GM18858 (cell line): ENCODE results near the gene CFAP58.

Experiments
- ATAC-seq: cut with Tn5 transposase; IDR thresholded peaks from one replicate; pipeline ENCODE4 v1.9.1; 2021; ENCODE audit not compliant: unreplicated experiment

CFAP58 gene

GRCh38 chr10:104479906-104480593 is 126.4 kb downstream of the CFAP58 start:
- no peak for ATAC-seq

GRCh38 chr10:104480797-104481196 is 127.2 kb downstream of the CFAP58 start:
- ATAC-seq, result no peak

- ATAC-seq, result no peak
These were observed 129.9 kb downstream of the CFAP58 start for GRCh38 chr10:104483582-104483981.

GRCh38 chr10:104485632-104486031 is 132.0 kb downstream of the CFAP58 start:
- ATAC-seq, result no peak

- ATAC-seq, result no peak
These were observed 133.2 kb downstream of the CFAP58 start for GRCh38 chr10:104486803-104487202.

- no peak for ATAC-seq
These were observed 134.3 kb downstream of the CFAP58 start for GRCh38 chr10:104487794-104488438.

- ATAC-seq, result no peak
These were observed 134.8 kb downstream of the CFAP58 start for GRCh38 chr10:104488439-104488832.

GRCh38 chr10:104492329-104492940 is 138.8 kb downstream of the CFAP58 start:
- no peak for ATAC-seq

- no peak for ATAC-seq
These were observed 144.9 kb downstream of the CFAP58 start for GRCh38 chr10:104498347-104499081.

- no peak for ATAC-seq
These were observed 147.8 kb downstream of the CFAP58 start for GRCh38 chr10:104501449-104501848.

GRCh38 chr10:104501864-104502579 is 148.4 kb downstream of the CFAP58 start:
- no peak for ATAC-seq

GRCh38 chr10:104502907-104503306 is 149.3 kb downstream of the CFAP58 start:
- ATAC-seq, result no peak
